Measurements from ENCODE around the gene MAGI1.

MAGI1 gene

DNA sequence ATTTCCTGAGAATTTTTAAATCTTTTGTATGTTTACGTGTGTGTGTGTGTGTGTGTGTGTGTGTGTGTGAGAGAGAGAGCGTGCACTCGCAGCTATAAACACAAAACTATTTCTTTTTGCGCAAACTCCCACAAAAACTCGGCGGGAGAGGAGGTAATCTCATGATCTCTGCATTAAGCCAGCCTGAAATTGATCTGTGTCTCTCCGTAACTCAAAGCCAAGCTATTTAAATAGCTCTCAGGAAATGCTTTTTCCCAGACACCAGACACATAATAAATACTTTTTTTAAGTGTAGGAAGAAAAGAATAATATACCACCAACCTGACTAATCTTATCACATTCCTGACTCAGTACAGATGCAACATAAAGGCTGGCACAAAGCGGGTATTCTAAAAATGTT, 226.8 kb downstream of the MAGI1 start:
- H3K4me3 ChIP-seq (replicated peaks; ENCODE audit: insufficient read depth, low read length): no peak overlapping the region
- no peak for DNase-seq (ENCODE audit: low read depth in 1 of 2, low spot score in 1 of 2)
- H3K27me3 ChIP-seq (ENCODE audit: insufficient read depth, poor library complexity, severe bottlenecking): no peaks in the 10 kb centered on the region
- no peak overlapping the region for H3K27ac ChIP-seq (replicated peaks)
- TF ChIP-seq GABPA (IDR thresholded peaks at IDR 0.05; ENCODE audit: low read depth) (no peak), POLR2AphosphoS5 (IDR thresholded peaks at IDR 0.05; ENCODE audit: low read depth) (no peak), SPI1 (IDR thresholded peaks at IDR 0.05; ENCODE audit: borderline replicate concordance, low read depth) (no peak), CTCF (IDR thresholded peaks at IDR 0.05; ENCODE audit: insufficient read depth, low read length) (no peak)
- TF ChIP-seq, protein P1, sequence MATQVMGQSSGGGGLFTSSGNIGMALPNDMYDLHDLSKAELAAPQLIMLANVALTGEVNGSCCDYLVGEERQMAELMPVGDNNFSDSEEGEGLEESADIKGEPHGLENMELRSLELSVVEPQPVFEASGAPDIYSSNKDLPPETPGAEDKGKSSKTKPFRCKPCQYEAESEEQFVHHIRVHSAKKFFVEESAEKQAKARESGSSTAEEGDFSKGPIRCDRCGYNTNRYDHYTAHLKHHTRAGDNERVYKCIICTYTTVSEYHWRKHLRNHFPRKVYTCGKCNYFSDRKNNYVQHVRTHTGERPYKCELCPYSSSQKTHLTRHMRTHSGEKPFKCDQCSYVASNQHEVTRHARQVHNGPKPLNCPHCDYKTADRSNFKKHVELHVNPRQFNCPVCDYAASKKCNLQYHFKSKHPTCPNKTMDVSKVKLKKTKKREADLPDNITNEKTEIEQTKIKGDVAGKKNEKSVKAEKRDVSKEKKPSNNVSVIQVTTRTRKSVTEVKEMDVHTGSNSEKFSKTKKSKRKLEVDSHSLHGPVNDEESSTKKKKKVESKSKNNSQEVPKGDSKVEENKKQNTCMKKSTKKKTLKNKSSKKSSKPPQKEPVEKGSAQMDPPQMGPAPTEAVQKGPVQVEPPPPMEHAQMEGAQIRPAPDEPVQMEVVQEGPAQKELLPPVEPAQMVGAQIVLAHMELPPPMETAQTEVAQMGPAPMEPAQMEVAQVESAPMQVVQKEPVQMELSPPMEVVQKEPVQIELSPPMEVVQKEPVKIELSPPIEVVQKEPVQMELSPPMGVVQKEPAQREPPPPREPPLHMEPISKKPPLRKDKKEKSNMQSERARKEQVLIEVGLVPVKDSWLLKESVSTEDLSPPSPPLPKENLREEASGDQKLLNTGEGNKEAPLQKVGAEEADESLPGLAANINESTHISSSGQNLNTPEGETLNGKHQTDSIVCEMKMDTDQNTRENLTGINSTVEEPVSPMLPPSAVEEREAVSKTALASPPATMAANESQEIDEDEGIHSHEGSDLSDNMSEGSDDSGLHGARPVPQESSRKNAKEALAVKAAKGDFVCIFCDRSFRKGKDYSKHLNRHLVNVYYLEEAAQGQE (IDR thresholded peaks at IDR 0.05; ENCODE audit: insufficient replicate concordance, low read depth): no peak

DNA sequence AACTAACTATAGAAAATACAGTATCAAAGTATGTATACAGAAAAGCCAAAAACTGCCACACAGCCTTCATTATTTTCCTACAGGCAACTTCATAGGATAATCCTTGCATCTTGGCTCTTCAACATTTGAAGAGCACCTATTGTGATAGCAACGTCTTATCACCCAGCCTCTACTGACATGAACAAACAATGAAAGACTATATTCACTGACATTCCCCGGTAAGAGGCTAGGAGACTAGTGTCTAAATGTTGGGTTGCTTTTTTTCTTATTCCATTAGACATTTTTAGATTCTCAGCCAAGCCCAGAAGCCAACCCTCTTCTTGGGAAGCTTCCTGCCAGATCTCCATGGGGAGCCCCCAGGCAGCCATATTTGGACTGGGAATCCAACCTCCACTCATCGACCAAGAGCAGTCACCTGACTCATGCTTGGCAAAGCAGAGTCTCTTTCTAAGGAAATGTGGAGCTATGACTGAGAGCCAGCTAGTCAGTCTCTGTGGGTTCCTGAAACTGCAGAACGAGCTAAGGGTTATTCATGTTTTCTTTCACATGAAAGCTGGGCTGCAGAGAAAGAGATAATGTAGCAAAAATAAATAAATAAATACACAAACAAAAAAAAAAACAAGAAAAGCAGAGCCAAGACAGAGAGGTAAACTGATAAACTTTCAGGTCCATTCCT, 227.5 kb downstream of the MAGI1 start:
- TF ChIP-seq CTCF (IDR thresholded peaks at IDR 0.05; ENCODE audit: insufficient read depth, low read length) (no peak), SPI1 (IDR thresholded peaks at IDR 0.05; ENCODE audit: borderline replicate concordance, low read depth) (no peak), POLR2AphosphoS5 (IDR thresholded peaks at IDR 0.05; ENCODE audit: low read depth) (no peak), GABPA (IDR thresholded peaks at IDR 0.05; ENCODE audit: low read depth) (no peak)
- TF ChIP-seq, protein P1 (IDR thresholded peaks at IDR 0.05; ENCODE audit: insufficient replicate concordance, low read depth): no peak
- DNase-seq (ENCODE audit: low read depth in 1 of 2, low spot score in 1 of 2): no peak
- H3K27me3 ChIP-seq (ENCODE audit: insufficient read depth, poor library complexity, severe bottlenecking): no peaks in the 10 kb centered on the region
- no peak overlapping the region for H3K27ac ChIP-seq (replicated peaks)
- no peak overlapping the region for H3K4me3 ChIP-seq (replicated peaks; ENCODE audit: insufficient read depth, low read length)

GRCh38 chr3:65810302-65810701, 228.4 kb downstream of the MAGI1 start:
- TF ChIP-seq GABPA (IDR thresholded peaks at IDR 0.05; ENCODE audit: low read depth): no peak
- no peak for TF ChIP-seq POLR2AphosphoS5 (IDR thresholded peaks at IDR 0.05; ENCODE audit: low read depth)
- no peak for TF ChIP-seq SPI1 (IDR thresholded peaks at IDR 0.05; ENCODE audit: borderline replicate concordance, low read depth)
- TF ChIP-seq, protein P1 (IDR thresholded peaks at IDR 0.05; ENCODE audit: insufficient replicate concordance, low read depth): no peak
- TF ChIP-seq CTCF (IDR thresholded peaks at IDR 0.05; ENCODE audit: insufficient read depth, low read length): no peak
- no peak overlapping the region for H3K27ac ChIP-seq (replicated peaks)
- H3K27me3 ChIP-seq (ENCODE audit: insufficient read depth, poor library complexity, severe bottlenecking): no peaks in the 10 kb centered on the region
- no peak overlapping the region for H3K4me3 ChIP-seq (replicated peaks; ENCODE audit: insufficient read depth, low read length)
- no peak for DNase-seq (ENCODE audit: low read depth in 1 of 2, low spot score in 1 of 2)

Data from HL-60 (cell line).